GM12878 (cell line): ENCODE results near the gene SEL1L. TPM values are rescaled to one million over a fixed set of nuclear protein-coding genes. Genes with fewer than 3 reads are reported as not detected.

Experiments
- ATAC-seq: fragments of 200-7000 bp; cut with Tn5 transposase; 3 replicates; pipeline ENCODE4 v1.9.1; 2020; ENCODE audit warnings: mild to moderate bottlenecking, moderate library complexity
- BruUV-seq: library from RNA; stranded (reverse); fragments of 400-500 nt; replicated peaks from 2 replicates; lab custom pipeline; 2021; lab: Mats Ljungman, UMichigan
- CTCF ChIA-PET: fragments of 300-600 bp; sonication (Branson Sonifier 250); formaldehyde crosslinking; extraction: SDS; loops from one replicate; lab custom pipeline; 2021; ENCODE audit warnings: inconsistent platforms; lab: Yijun Ruan, JAX
- POLR2A ChIA-PET: fragments of 350-600 bp; formaldehyde crosslinking; extraction: SDS; loops from one replicate; lab custom pipeline; 2021; ENCODE audit warnings: inconsistent platforms; lab: Charles Lee
- RAD21 ChIA-PET: fragments of 300-600 bp; sonication (Branson Sonifier 250); formaldehyde crosslinking; loops from one replicate; lab custom pipeline; 2023; ENCODE audit warnings: antibody characterized with exemption; ENCODE audit not compliant: unreplicated experiment; lab: Charles Lee
- SMC1A ChIA-PET: fragments of 300-600 bp; sonication (Branson Sonifier 250); formaldehyde crosslinking; loops from one replicate; lab custom pipeline; 2023; ENCODE audit not compliant: unreplicated experiment, uncharacterized antibody; lab: Charles Lee
- DNase-seq: peaks from one replicate; pipeline ENCODE4 v3.0.0-alpha.2; 2011; ENCODE audit warnings: low read depth, low spot score
- FAIRE-seq: peaks from 3 replicates; lab custom pipeline; 2011; peaks lifted over from hg19 to GRCh38; lab: Jason Lieb, UNC
- H2AFZ ChIP-seq: 2 replicates; pipeline ENCODE4 v1.6.0; 2011; ENCODE audit warnings: low read depth, low read length, control low read depth; ENCODE audit not compliant: control insufficient read depth
- H3K27ac ChIP-seq: 2 replicates; pipeline ENCODE4 v1.5.1; 2011; ENCODE audit warnings: control low read depth; ENCODE audit not compliant: control insufficient read depth, insufficient read depth
- H3K27me3 ChIP-seq, 2 experiments: replicated peaks in 1 of 2; 2 replicates each; pipeline versions ENCODE4 v1.6.0 to v1.6.1; 2011; ENCODE audit warnings: low read length in 1 of 2; ENCODE audit not compliant: control insufficient read depth in 2 of 2, insufficient read depth in 2 of 2
- H3K36me3 ChIP-seq, 2 experiments: 2 replicates each; pipeline ENCODE4 v1.5.1; 2011; ENCODE audit warnings: low read length in 1 of 2; ENCODE audit not compliant: control insufficient read depth in 2 of 2, insufficient read depth in 2 of 2
- H3K4me1 ChIP-seq: 2 replicates; pipeline ENCODE4 v1.6.1; 2011; ENCODE audit warnings: mild to moderate bottlenecking, low read length, moderate library complexity, mixed read lengths; ENCODE audit not compliant: control insufficient read depth, insufficient read depth
- H3K4me2 ChIP-seq: 2 replicates; pipeline ENCODE4 v1.6.0; 2011; ENCODE audit warnings: control low read depth; ENCODE audit not compliant: control insufficient read depth, insufficient read depth
- H3K4me3 ChIP-seq: fragments of 200-600 bp; sonication (generic); 2 replicates; pipeline ENCODE4 v1.5.1; 2016
- H3K79me2 ChIP-seq: 2 replicates; pipeline ENCODE4 v1.6.0; 2011; ENCODE audit warnings: low read length; ENCODE audit not compliant: control insufficient read depth, insufficient read depth
- H3K9ac ChIP-seq: 2 replicates; pipeline ENCODE4 v1.8.0; 2011; ENCODE audit warnings: low read length, control low read depth, mixed read lengths; ENCODE audit not compliant: control insufficient read depth, insufficient read depth
- H3K9me3 ChIP-seq: replicated peaks from 3 replicates; pipeline ENCODE4 v1.5.1; 2011; ENCODE audit warnings: mild to moderate bottlenecking, low read length; ENCODE audit not compliant: control insufficient read depth, insufficient read depth
- H4K20me1 ChIP-seq: 2 replicates; pipeline ENCODE4 v1.6.0; 2011; ENCODE audit not compliant: control insufficient read depth, insufficient read depth
- ETV6 ChIP-seq, 2 experiments: fragments of 450-650 bp in 1 of 2; IDR thresholded peaks in 1 of 2; conservative IDR thresholded peaks in 1 of 2; 2 replicates each; pipeline ENCODE4 v1.6.1; 2014; ENCODE audit warnings: antibody characterized with exemption in 1 of 2, borderline replicate concordance in 1 of 2, low read depth in 1 of 2, mild to moderate bottlenecking in 1 of 2, moderate library complexity in 1 of 2
- LARP7 ChIP-seq: fragments of 450-650 bp; IDR thresholded peaks from 2 replicates; pipeline ENCODE4 v1.6.1; 2017; ENCODE audit warnings: mild to moderate bottlenecking
- MEF2B ChIP-seq: fragments of 450-650 bp; IDR thresholded peaks from 2 replicates; pipeline ENCODE4 v1.6.1; 2018; ENCODE audit warnings: mild to moderate bottlenecking, moderate library complexity; ENCODE audit not compliant: partially characterized antibody, poor library complexity, severe bottlenecking
- MTA3 ChIP-seq: IDR thresholded peaks from 2 replicates; pipeline ENCODE4 v1.6.1; 2012; ENCODE audit warnings: low read length, inconsistent platforms, borderline replicate concordance
- SREBF1 ChIP-seq: IDR thresholded peaks from 2 replicates; pipeline ENCODE4 v1.6.1; 2012; ENCODE audit warnings: mild to moderate bottlenecking, low read length
- SREBF2 ChIP-seq: IDR thresholded peaks from 2 replicates; pipeline ENCODE4 v1.6.1; 2012; ENCODE audit warnings: mild to moderate bottlenecking, low read length
- WGBS: methylation state at CpG from one replicate; pipeline ENCODE4 v1.1.6; 2016; ENCODE audit warnings: low lambda C conversion rate; ENCODE audit not compliant: insufficient replicate concordance, insufficient coverage; ENCODE audit errors: missing lambda C conversion rate; 5-methylcytosine and 5-hydroxymethylcytosine counted together
- in situ Hi-C: fragments of 300-500 bp; cut with MboI; formaldehyde crosslinking; loops from 9 replicates; pipeline ENCODE4 v1.14.3; 2018; ENCODE audit warnings: mixed read lengths
- intact Hi-C: fragments of 100-400 bp; cut with micrococcal nuclease; formaldehyde crosslinking; loops from one replicate; pipeline ENCODE4 v1.14.2; 2022; ENCODE audit not compliant: unreplicated experiment
- polyA plus RNA-seq, 11 experiments: library from polyadenylated mRNA; depleted of rRNA in 4 of 11; unstranded in 6 of 11; stranded (reverse) in 5 of 11; fragments of >200 nt; fragmentation: Nextera tagmentation in 4 of 11; fragmentation: Illumina TruSeq in 1 of 11; extraction: Ambion mirVana in 4 of 11; extraction: Trizol in 1 of 11; gene quantifications; 1 replicate in 1 of 11; 2 replicates in 10 of 11; pipeline versions ENCODE4 v1.2.1 to v1.2.3, GENCODE V29; 2011 to 2016; ENCODE audit warnings: inconsistent platforms in 2 of 11, missing spikeins in 2 of 11, low read depth in 1 of 11
- total RNA-seq, 4 experiments: library from RNA; depleted of rRNA in 3 of 4; stranded (reverse); fragments of >200 nt in 3 of 4; fragmentation: Illumina TruSeq in 1 of 4; extraction: Trizol in 1 of 4; gene quantifications; 2 replicates each; pipeline versions ENCODE4 v1.2.1 to v1.2.3, GENCODE V29; 2013 to 2021
- TF ChIP-seq, protein P1 (sequence below): fragments of 450-650 bp; IDR thresholded peaks from 2 replicates; pipeline ENCODE4 v1.6.1; 2017; ENCODE audit warnings: antibody characterized with exemption, mild to moderate bottlenecking, moderate library complexity
- TF ChIP-seq, protein P2 (sequence below): fragments of 150-350 bp; IDR thresholded peaks from 2 replicates; pipeline ENCODE4 v1.6.1; 2014; ENCODE audit warnings: mild to moderate bottlenecking, low read depth, low read length
- TF ChIP-seq, protein P3 (sequence below): fragments of 450-650 bp; conservative IDR thresholded peaks from 2 replicates; pipeline ENCODE4 v1.6.1; 2017; ENCODE audit warnings: mild to moderate bottlenecking, moderate library complexity
- TF ChIP-seq, protein P4 (sequence below): fragments of 450-650 bp; IDR thresholded peaks from 2 replicates; pipeline ENCODE4 v1.6.1; 2017; ENCODE audit warnings: mild to moderate bottlenecking, low read depth, inconsistent platforms; ENCODE audit not compliant: poor library complexity, severe bottlenecking

The SEL1L gene
- total and polyA plus RNA-seq, 10 of the 15 experiments (the other 5 are each of a cell fraction or from before 2014, with no cell fraction given), result 13.4 to 57.2 (median 31.7) TPM

DNA sequence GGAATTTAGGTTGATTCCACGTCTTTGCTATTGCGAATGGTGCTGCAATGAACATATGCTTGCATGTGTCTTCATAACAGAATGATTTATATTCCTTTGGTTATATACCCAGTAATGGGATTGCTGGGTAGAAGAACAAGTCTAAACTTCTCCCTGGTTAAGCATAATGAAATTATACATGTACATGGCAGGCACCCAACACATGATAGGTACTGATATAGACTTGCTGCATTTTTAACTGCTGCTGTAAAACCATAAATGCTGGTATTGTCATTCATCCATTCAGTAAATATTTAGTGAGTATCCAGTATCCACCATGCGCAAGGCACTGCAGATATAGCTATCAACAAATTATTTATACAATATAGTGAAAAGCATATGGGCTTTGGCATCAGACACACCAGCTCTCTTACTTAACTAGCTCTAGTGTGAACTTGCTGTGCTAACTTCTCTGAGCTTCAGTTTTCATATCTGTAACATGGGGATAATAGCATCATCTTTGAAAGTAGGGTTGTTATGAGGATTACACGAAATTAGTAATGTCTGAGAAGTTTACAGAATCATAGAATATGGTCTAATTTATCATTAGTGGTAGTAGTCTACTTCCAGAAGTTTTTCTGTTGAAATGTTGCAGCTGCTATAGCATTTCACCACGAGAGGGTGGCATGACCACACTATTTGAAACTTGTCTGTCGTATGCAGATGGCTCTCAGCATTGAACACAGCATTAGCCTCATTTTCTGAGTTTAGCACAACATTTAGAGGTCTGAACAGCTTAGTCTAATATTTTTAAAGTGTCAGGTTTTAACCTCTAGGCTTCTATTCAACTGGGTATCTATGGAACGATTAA is 32.0 kb upstream of the SEL1L start (continued):
- TF ChIP-seq, protein P1, sequence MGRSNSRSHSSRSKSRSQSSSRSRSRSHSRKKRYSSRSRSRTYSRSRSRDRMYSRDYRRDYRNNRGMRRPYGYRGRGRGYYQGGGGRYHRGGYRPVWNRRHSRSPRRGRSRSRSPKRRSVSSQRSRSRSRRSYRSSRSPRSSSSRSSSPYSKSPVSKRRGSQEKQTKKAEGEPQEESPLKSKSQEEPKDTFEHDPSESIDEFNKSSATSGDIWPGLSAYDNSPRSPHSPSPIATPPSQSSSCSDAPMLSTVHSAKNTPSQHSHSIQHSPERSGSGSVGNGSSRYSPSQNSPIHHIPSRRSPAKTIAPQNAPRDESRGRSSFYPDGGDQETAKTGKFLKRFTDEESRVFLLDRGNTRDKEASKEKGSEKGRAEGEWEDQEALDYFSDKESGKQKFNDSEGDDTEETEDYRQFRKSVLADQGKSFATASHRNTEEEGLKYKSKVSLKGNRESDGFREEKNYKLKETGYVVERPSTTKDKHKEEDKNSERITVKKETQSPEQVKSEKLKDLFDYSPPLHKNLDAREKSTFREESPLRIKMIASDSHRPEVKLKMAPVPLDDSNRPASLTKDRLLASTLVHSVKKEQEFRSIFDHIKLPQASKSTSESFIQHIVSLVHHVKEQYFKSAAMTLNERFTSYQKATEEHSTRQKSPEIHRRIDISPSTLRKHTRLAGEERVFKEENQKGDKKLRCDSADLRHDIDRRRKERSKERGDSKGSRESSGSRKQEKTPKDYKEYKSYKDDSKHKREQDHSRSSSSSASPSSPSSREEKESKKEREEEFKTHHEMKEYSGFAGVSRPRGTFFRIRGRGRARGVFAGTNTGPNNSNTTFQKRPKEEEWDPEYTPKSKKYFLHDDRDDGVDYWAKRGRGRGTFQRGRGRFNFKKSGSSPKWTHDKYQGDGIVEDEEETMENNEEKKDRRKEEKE, result no peak

DNA sequence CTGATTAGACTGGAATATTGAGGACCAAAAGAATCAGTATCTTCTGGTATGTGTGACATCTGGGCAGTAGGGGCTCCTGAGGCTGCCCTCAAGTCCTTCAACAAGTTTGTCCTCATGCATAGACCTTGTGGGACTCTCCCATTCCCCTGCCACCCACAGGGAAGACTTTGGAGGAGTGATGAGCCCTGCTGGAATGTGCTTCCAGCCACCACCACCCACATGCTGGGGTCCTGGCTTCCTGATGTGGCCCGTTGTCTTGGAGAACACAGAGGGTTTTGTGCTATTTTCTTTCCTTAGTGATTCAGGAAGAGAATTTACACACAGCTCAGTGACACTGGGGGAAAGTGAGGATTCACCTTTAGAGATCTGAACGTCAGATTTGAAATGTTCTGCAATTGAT is 29.2 kb upstream of the SEL1L start:
- FAIRE-seq, result no peak
- Histone ChIP-seq H3K9ac (no peak overlapping the region), H3K79me2 (no peaks in the 10 kb centered on the region), H2AFZ (no peak overlapping the region; the same call in 1 of the 2 replicates), H3K27ac (no peak overlapping the region), H3K4me3 (no peak overlapping the region), H3K36me3 (no peaks in the 10 kb centered on the region), H3K27me3 (peaks cover 0 to 2% of the 10 kb centered on the region in 2 experiments; a peak in 2 of 4 replicates), H3K4me1 (no peaks in the 10 kb centered on the region), H4K20me1 (no peaks in the 10 kb centered on the region), H3K9me3 (no peaks in the 10 kb centered on the region; the same call in 2 of the 3 replicates), H3K4me2 (no peak overlapping the region)
- no peak for DNase-seq
- TF ChIP-seq ETV6 (conservative IDR thresholded peaks at IDR 0.05 in 1 of 2, IDR thresholded peaks at IDR 0.05 in 1 of 2; ENCODE audit: borderline replicate concordance in 1 of 2, low read depth in 1 of 2) (no peak), MTA3 (no peak), MEF2B (no peak), SREBF2 (no peak), LARP7 (no peak), SREBF1 (no peak)
- TF ChIP-seq, protein P2, sequence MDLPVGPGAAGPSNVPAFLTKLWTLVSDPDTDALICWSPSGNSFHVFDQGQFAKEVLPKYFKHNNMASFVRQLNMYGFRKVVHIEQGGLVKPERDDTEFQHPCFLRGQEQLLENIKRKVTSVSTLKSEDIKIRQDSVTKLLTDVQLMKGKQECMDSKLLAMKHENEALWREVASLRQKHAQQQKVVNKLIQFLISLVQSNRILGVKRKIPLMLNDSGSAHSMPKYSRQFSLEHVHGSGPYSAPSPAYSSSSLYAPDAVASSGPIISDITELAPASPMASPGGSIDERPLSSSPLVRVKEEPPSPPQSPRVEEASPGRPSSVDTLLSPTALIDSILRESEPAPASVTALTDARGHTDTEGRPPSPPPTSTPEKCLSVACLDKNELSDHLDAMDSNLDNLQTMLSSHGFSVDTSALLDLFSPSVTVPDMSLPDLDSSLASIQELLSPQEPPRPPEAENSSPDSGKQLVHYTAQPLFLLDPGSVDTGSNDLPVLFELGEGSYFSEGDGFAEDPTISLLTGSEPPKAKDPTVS, result no peak
- TF ChIP-seq, protein P3, sequence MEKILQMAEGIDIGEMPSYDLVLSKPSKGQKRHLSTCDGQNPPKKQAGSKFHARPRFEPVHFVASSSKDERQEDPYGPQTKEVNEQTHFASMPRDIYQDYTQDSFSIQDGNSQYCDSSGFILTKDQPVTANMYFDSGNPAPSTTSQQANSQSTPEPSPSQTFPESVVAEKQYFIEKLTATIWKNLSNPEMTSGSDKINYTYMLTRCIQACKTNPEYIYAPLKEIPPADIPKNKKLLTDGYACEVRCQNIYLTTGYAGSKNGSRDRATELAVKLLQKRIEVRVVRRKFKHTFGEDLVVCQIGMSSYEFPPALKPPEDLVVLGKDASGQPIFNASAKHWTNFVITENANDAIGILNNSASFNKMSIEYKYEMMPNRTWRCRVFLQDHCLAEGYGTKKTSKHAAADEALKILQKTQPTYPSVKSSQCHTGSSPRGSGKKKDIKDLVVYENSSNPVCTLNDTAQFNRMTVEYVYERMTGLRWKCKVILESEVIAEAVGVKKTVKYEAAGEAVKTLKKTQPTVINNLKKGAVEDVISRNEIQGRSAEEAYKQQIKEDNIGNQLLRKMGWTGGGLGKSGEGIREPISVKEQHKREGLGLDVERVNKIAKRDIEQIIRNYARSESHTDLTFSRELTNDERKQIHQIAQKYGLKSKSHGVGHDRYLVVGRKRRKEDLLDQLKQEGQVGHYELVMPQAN, result no peak
- TF ChIP-seq, protein P4, sequence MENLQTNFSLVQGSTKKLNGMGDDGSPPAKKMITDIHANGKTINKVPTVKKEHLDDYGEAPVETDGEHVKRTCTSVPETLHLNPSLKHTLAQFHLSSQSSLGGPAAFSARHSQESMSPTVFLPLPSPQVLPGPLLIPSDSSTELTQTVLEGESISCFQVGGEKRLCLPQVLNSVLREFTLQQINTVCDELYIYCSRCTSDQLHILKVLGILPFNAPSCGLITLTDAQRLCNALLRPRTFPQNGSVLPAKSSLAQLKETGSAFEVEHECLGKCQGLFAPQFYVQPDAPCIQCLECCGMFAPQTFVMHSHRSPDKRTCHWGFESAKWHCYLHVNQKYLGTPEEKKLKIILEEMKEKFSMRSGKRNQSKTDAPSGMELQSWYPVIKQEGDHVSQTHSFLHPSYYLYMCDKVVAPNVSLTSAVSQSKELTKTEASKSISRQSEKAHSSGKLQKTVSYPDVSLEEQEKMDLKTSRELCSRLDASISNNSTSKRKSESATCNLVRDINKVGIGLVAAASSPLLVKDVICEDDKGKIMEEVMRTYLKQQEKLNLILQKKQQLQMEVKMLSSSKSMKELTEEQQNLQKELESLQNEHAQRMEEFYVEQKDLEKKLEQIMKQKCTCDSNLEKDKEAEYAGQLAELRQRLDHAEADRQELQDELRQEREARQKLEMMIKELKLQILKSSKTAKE, result no peak
- no peak for ATAC-seq
- BruUV-seq, result no TSS peak
- ChIA-PET POLR2A (no interaction called here), CTCF (no interaction called here), RAD21 (no interaction called here), SMC1A (interaction anchor here (0.6 kb wide), 1 partner anchor 23 kb away, joined by 3 read pairs; no protein-coding TSS in a partner anchor)
- in situ Hi-C loops (no loop called here), intact Hi-C loops (no loop called here)
- 19% methylated on average over 2 of the region's 2 CpGs for WGBS
